Heart left ventricle (tissue), 13 donors: ENCODE data around the gene CFAP77.

Experiments used
- CTCF ChIP-seq, 12 donors: fragments of 200-600 bp; sonication (generic) in 4 of 12; IDR thresholded peaks; one replicate each; pipeline versions ENCODE4 v1.5.0 to v1.8.0; 2018 to 2022; ENCODE audit warnings: antibody characterized with exemption in 12 of 12, mild to moderate bottlenecking in 5 of 12
- POLR2A ChIP-seq, 2 donors: fragments of 450-650 bp; IDR thresholded peaks; one replicate each; pipeline ENCODE4 v1.6.1; 2017; ENCODE audit warnings: antibody characterized with exemption in 2 of 2, mild to moderate bottlenecking in 2 of 2, moderate library complexity in 2 of 2
- donor health status: ischemic (EF 13 %, LVEDD 7.1; RV severe dilation, severe dysfunction).
- donor health status: DM: no; HTN: yes; CAD: no.
- donor health status: DM: no; HTN: no; CAD: no.
- donor health status: ischemic (EF 25% LVEDD 6.9; RV normal size, moderate dysfunction).
- donor health status: ischemic (EF 25% LVEDD 5.7; RV mildly dilated, moderate dysfunction).
- donor health status: ischemic (EF 35%, LVEDD 5.7; RV mildly dilated, moderate dysfunction).
- donor health status: nonischemic (EF 11% LVEDD 7.7; RV severe dilation, severe dysfunction).
- donor health status: DM: yes; HTN: yes; CAD: no.
- donor health status: PGD.
- donor health status: ischemic (EF 29% LVEDD 5.4; RV normal size, mild dysfunction).
- donor health status: nonischemic (EF 23%, LVEDD 6.1; RV moderate dilation, normal function).

DNA sequence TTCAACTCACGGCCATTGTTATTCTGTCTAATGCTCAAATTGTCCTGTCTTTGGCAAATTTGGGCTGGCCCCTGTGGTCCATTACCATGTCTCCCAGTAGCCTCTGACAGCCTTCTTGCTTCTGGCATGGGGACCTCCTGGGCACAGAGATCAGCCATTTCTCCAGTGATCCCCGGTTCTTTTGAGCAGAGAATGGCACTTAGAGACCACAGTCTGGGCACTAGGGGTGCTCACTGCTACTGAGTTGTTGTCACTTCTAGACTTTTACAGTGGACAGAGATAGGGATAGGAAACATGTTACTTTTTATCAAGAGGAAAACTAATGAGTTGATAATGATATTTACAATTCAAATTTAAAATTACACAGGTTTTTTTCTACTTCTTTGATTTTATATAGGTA lies 124.8 kb downstream of the CFAP77 start:
- TF ChIP-seq CTCF (IDR thresholded peaks at IDR 0.05), result no peak
- TF ChIP-seq POLR2A (IDR thresholded peaks at IDR 0.05), result no peak
